GM18502 (cell line): ENCODE measurements around the gene MEIS2.

Experiments used
- ATAC-seq: cut with Tn5 transposase; IDR thresholded peaks from one replicate; pipeline ENCODE4 v1.9.1; 2021; ENCODE audit warnings: mild to moderate bottlenecking; ENCODE audit not compliant: unreplicated experiment, poor library complexity

The MEIS2 gene

DNA sequence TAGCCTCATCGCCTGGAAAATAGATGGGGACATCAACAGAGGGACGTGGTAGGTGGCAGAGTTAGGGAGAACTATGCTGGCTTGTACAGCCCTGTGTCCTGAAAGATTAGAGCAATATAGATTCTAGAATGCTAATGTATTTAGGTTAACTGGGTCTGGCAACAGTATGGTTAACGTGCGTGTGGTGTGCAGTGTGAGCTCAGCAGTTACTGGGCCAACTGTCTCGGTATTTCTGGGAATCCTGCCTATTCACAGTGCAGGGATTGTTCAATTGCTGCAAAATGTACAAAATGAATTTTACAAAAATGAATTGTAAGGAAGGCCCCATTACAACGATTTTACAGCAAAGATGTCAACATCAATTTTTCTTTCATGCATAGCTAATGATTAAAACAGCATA lies 20.6 kb downstream of the MEIS2 start:
- no peak for ATAC-seq

DNA sequence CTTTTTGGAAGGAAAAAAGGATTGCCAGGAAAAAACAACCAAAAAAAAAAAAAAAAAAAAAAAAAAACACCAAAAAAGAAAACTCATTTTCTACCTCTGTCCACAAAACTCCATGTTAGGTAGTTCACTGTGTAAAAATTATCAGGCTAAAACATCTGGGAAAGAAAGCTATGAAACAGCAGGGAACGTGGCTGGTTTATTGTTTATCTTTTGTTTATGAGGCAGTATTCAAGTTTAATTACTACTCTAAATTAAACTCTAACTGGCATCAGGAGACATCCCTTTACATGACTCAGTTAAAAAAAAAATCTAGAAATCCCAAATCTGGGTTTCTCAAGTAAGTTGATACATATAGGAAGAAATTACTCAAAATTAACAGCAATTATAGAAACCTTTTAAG lies 21.8 kb downstream of the MEIS2 start:
- ATAC-seq = no peak

DNA sequence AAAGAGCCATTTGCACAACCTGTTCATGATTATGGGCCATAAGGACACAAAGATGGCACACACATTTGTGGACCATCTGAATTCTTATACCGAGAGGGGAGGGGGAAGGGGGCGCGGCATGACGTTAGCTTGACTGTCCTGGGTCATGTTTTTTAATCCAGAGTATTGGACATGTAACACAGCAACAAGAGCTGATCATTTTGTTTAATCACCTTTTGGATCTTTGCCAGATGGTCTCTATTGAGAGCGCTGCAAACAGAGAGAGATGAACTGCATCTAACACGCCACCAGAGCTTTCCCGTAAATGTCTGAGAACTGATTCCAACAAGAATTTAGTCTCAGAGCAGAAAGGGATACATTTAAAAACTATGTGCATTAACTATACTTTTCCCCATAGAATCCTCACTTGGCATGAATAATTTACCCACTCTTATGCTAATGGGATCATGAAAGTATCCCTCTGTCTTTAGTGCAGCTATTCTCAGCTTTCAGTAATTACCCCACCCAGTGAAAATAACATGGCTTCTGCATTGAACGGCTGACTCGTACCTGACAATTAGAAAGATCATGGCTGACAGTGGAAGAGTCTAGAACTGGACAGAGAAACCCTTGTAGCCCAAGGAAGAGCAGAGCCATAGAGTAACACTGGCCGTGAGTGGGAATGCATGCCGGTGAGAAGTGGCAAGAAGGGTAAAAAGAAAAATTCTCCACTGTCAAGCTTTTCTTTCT lies 22.6 kb downstream of the MEIS2 start:
- ATAC-seq = no peak

DNA sequence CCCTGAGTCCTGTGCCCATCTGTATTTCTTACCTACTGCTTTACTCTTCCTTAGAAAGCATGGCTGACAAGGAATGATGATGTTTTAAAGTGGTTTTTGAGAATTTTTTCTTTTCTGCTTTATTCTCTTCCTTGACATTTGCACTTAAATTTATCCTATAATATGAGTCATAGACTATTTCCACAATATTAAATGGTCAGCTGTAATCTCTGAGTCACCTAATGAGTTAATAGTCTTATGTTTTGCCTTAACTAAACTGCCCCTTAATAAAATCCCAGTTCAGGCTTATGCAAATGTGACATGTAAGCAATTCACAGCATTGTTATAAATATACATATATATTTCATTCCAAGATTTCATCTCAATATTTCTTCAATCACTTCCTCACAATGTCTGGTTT lies 23.8 kb downstream of the MEIS2 start:
- ATAC-seq = no peak

DNA sequence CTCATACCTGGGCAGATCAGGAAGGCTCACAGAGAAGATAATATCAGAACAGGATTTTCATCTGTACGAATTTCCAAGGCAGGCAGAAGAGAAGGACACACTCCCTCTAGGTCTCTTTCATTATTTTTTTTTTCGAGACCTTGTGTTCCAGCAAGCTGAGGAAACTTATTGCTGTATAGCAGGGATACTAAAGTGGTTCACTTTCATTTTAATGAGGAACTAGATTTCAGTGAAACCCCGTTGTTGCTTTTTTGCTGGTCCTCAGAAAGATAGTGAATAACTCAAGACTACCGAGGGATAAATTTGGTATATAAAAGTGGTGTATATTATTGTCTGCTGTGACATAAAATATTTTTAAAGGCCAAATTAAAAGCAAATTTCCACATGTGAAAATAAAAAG lies 24.6 kb downstream of the MEIS2 start:
- no peak for ATAC-seq

DNA sequence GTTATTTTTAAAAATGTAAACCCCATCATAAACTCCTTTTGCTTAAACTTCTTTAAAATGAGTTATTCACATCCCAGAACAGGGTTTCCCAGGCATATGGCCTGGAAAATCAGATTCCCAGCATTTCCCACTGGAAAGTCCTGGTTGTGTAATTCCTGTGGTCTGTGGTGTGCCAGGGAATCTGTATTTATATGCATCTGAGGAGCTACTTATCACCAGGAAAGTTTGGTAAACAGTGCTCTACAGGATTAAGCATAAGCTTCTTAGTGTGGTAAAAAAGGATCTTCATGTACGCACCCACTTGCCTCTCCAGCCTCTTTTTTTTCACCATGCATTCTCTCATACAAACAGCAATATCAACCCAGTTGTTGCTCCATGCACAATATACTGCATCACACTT lies 28.2 kb downstream of the MEIS2 start:
- no peak for ATAC-seq

DNA sequence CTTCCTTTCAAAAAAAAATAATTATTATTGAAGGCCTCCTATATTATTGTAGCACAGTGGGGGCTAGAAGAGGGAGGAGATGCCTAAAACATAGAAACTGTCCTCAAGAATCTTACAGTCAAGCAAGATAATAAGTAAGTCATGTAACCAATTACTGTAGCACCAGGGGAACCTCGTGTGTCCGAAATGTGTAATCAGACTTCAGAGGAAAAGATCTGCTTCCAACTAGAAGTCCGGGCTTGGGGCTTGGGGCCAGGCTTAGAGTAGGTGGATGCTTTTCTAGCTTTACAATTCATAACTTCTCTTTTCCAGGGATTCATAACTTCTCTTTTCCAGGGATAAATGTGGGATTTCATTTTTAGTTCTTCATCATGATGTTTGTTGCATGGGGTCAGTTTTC lies 29.2 kb downstream of the MEIS2 start:
- ATAC-seq = no peak

DNA sequence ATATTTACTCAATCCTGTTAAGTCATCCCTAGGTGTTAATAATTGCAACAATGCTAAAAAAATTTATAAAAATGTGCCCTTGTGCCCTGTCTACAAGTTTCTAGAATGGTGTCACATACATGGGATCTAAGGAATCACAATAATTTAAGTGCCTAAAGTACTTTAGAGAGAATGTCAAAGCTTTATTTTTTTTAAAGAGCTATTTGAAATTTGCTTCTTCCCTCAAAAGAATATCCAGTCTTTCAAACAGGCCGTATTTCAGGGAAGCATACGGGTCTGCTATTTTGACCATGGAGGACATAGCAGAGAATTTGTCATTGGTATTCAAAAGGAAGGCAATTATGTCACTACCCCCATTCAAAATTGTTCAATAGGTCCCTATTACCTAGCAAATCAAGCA lies 29.7 kb downstream of the MEIS2 start:
- no peak for ATAC-seq

DNA sequence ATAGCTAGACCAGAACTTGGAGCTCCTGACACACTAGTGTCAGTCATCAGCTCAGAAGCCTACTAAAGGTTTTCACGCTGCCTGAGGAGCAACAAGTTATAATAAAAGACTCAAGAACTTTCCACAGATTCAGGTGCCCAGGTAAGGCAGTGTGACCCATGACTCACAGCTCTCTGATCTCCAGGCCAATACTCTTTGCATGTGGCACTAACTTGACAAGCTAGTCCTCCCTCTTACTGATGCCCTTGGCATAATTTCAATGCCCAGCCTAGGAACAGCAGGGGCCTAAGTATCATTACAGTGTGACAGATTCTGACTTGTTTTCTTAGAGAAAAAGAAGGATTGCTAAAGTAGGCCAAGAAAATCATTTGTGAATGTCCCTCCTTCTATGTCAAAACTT lies 38.4 kb downstream of the MEIS2 start:
- no peak for ATAC-seq

DNA sequence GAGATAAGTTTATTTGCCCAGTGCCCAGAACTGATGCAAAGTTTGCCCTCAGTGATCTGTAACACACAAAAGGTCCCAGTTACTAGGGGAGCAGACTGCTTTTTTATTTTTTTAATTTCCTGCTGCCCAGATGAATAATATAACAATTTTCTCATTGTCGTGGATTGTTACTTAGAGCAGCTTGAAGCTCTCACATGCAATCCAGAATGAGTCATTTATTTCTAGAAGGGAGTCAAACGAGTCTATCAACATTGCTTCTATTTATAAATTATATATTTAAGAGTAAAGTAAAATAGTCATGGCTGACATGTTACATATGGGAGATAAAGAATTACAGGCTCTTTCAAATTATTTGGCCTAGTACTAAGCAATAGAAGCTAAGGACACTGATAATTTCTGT lies 41.3 kb downstream of the MEIS2 start:
- ATAC-seq = no peak

DNA sequence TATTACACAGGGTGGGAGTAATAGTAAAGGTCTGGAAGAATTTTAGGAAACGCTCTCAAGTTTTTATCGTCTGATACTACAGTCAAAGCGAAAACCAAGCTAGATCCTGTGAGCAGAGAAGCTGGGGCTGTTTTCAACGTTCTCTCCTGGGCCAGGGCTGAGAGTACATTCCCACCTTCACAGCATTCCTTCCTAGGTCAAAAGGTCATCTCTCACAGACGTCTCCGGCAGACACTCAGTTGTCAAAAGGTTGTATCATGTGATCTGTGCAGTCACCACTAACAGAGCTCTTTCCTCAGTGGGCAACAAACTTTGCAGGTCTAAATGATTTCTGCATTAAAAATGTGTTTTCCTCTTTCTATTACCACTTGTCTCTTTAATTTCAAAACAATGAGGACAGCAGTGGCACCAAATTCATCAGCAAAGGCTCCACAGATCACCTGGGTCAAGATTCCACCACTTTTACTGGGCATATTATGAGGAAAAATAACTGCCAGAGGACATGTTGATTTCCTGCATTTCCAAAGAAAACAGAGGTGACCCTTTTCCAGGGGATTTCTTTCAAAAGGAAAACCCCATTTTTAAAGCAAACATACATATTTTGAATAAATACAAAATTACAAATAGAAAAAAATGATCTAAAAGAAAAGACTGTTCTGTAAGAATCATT lies 41.9 kb downstream of the MEIS2 start:
- ATAC-seq = no peak

DNA sequence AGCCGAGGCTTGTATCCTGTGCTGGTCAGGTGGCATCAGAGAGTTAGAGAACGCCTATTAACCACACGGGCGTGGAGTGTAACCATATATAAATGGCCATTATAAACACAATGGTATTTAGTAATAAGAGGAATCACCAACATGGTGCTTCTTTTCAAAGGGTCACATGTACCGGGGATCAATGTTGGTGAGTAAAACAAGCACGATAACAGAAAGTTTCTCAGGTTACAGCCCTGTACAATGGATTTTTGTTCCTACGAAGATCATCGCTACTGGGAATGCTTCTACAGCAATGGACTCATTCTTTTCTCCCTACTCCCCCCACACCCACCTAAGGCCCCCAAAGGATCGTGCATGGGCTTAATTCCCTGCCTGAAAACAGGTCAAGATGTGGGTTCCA lies 42.5 kb downstream of the MEIS2 start:
- no peak for ATAC-seq

DNA sequence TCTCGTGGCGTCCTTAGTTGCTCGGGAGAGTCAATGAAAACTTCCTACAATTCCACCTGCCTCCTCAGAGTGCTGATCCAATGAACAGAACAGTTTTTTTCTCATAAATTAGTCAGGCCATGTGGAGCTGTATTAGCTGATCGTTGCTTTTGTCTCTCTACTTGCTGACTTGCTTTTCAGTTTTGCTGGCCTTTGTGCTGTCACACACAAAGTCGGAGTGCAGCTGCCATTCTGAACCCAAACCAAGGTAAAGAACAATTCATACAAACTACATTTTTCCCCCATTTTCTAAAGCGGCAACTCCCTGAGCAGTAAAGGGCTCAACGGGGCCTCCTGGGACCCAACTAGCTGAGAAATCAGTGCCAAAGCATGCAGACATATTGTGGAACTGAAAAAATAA lies 43.1 kb downstream of the MEIS2 start:
- no peak for ATAC-seq

DNA sequence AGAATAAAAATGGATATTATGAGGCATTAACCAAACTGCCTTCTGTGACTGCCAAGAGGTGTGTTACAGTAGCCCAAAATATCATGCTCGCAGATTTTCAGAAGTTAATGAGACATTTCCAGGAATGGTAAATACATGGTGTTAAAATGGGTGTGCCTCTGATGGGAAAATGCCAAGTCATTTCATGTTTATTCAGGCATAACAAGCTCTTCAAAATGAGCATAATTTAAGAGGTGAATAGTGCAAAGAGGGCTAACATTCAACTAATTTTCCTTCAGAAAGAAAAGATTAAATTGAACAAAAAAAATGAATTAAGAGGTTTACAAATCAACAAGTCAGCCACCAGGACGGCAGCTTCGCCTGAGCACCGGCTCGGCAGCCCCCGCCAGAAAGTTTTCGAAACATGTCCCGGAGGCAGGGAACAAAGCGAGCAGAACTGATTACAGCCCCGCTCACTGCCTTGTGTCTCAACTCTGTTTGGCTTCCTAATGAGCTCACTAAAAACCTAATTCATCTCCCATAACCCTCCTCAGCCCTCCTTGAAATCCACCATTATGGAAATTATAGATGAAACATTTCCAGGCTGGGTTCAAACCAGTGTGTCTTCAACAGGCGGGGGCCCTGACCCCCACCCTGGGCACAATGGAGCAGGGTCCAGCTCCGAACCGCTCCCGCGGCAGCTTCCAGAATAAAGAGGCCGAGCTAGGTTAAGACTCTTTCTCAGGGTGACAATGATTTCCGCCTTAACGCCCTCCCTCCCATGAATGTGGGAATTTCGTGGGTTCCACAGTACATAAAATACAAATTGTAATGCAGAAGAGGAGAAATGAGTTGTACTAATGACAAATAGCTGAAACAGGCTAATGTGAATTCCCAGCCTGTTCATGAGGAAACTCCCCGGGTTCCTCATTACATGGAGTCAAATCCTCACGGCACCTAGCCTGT lies 43.9 kb downstream of the MEIS2 start:
- no peak for ATAC-seq

DNA sequence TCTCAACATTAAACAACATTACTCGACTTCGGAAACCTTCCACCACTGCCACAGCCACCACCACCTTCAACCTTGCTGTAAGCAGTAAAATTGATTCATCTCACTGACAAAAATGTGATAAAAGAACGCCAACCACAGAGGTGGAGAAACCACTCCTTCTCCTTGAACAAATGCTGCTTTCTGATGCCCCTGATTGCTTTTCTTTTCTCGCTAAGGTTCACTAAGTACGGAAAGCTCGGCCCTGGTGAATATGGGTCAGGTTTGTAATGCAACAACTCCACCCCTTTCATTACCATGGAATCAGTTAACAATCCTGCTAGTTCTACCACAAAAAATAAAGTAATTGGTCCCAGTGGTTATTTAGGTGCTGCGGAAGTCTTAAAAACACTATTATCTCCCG lies 44.9 kb downstream of the MEIS2 start:
- ATAC-seq = no peak

DNA sequence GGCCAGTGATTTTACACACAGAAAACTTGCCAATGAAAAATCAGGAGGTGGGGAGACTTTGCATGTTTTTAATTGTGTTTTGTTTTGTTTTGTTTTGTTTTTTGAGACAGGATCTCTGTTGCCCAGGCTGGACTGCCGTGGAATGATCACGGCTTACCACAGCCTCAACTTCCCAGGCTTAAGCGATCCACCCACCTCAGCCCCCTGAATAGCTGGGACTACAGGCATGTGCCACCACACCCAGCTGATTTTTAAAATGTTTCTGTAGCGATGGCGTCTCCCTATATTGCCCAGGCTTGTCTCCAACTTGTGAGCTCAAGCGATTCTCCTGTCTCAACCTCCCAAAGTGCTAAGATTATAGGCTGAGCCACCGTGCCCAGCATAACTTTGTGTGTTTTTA lies 46.0 kb downstream of the MEIS2 start:
- ATAC-seq = no peak

DNA sequence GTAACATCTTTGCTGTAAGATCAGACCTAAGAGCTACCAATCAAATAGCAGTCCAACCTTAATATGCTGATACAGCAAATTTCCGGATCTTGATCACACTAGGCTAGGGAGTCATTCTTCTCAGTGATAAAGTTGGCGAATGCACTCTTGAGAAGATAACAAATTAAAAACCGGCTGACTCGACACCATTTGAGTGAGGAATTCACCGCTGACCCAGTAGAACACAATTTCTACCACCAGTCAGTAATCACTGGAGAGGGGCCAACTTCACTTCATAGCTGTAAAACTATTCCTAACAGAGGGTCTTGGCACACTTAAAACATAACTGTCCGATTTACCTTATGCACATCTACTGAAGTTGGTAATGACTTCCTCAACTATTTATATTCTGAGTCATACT lies 47.2 kb downstream of the MEIS2 start:
- ATAC-seq = no peak

DNA sequence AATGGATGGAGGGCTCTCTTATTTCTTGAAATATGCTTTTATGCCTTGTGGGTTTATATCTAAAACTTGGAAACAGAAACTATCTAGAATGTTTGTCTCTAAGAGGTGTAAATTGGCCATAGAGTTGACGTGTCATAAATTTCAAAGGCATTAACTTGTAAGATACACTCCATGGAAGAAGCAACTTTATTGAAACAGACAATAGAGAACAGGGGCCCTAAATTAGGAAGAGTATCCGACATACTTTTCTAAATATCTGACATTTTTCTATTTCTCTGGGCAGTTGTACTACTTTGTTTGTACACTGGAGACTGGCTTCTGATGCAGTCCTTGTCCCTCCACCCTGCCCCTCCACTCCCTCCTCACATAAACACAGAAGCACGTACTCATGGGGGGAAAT lies 50.0 kb downstream of the MEIS2 start:
- ATAC-seq = no peak

DNA sequence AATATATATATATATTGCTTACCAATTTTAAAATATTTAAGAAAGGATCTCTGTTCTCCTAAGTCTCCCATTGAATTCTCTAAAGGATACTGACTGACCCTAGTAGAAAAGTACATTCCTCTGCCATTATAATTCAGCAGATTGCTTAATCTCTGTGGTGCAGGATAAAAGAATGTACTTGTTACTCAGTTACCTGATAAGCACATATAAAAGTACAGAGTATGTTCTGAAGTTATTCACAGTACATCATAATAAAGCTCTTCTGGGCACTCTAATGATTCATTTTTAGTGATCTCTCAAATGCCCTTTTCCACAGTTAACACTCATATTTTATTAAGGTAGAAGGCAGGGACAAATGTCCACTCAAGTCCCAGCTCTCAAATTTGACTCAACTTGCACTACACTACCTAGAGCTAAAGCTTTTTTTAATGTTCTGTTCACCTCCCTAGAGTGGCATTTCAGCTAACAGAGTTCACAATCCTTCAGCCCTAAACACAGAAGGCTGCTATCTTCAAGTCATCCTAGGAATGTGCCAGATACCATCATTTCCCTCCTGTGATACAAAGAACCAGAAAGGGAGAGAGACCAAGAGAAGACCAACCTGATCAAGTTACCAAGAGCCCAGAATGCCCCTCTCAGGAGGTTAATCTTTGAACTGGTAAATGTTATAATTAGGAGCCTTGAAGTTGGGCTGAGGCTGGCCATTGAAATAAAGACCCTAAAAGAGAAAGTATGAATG lies 53.3 kb downstream of the MEIS2 start:
- ATAC-seq = no peak

DNA sequence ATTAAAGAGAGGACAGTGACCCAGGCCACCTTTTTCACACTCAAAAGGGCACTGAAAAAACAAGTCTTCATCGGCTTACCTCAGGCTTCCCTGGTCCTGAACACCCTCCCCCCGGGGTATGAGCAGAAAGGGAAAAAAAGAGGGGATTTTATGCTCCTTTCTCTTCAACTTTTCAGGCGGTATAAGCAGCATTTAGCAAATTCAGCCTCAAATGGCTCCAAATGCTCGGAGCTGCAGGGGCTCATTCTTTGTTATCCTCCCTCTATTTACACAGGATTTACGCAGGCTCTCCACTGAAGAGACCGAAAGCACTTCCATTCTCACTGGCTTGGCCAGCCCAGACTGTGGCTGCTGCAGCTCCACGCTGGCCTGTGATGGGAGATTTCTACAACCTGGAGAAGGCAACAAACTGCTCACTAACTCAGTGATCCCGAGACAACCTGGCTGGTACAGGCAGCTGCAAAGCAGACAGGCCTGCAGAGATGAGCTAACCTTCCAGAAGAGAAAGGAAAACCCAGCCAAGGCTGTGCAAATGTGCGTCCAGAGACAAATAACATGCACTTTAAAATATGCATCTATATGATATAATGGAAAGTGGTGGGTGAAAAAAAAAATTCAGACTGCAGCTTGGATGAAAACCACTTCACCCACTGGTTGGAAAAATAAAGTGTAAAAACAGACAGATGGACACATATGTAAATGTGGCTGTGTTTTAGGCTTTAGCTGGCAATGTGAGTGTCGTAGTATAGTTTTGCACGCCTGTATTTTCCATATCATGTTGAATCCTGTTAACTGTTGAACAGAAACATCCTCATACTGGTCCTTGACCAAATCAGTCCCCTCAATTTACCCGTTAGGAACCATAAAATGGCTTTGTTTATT lies 54.2 kb downstream of the MEIS2 start:
- ATAC-seq = no peak
